CD4-positive, alpha-beta memory T cell (primary cell): ENCODE data around the gene MAPKAP1. TPM values are rescaled to one million over a fixed set of nuclear protein-coding genes. Genes with fewer than 3 reads are reported as not detected.

Experiments
- CTCF ChIA-PET: fragments of 350-600 bp; sonication (Branson Sonifier 250); formaldehyde crosslinking; loops from one replicate; lab custom pipeline; 2021; ENCODE audit warnings: inconsistent platforms; ENCODE audit not compliant: partially characterized antibody; lab: Charles Lee
- POLR2A ChIA-PET: fragments of 350-600 bp; sonication (Branson Sonifier 250); formaldehyde crosslinking; loops from one replicate; lab custom pipeline; 2021; ENCODE audit not compliant: partially characterized antibody; lab: Charles Lee
- DNase-seq, 5 donors: peaks; one replicate each; pipeline versions ENCODE4 v3.0.0 to v3.0.0-alpha.2; 2020 to 2022; ENCODE audit warnings: mixed read lengths in 1 of 5
- H3K27ac ChIP-seq: one replicate; pipeline ENCODE4 v1.7.0; 2013; ENCODE audit warnings: low read depth, low read length
- H3K27me3 ChIP-seq: 2 replicates; pipeline ENCODE4 v1.7.0; 2013; ENCODE audit warnings: mild to moderate bottlenecking, low read length, moderate library complexity; ENCODE audit not compliant: insufficient read depth
- H3K36me3 ChIP-seq: 2 replicates; pipeline ENCODE4 v1.7.0; 2013; ENCODE audit warnings: mild to moderate bottlenecking, low read length, moderate library complexity; ENCODE audit not compliant: insufficient read depth
- H3K4me1 ChIP-seq: 2 replicates; pipeline ENCODE4 v1.7.0; 2013; ENCODE audit warnings: mild to moderate bottlenecking, low read length, moderate library complexity; ENCODE audit not compliant: insufficient read depth
- H3K4me3 ChIP-seq, 2 donors: one replicate each; pipeline ENCODE4 v1.7.0; 2013; ENCODE audit warnings: low read length in 2 of 2, mild to moderate bottlenecking in 1 of 2
- H3K9me3 ChIP-seq, 2 donors: one replicate each; pipeline ENCODE4 v1.7.0; 2013; ENCODE audit warnings: low read length in 2 of 2, control low read depth in 1 of 2; ENCODE audit not compliant: control insufficient read depth in 1 of 2
- H3K27ac Mint-ChIP-seq, 7 donors: one replicate each; pipeline ENCODE4 v1.8.0; 2020 to 2021; ENCODE audit warnings: mixed read lengths in 7 of 7, mild to moderate bottlenecking in 6 of 7, inconsistent platforms in 3 of 7, moderate library complexity in 3 of 7
- H3K27me3 Mint-ChIP-seq, 2 donors: one replicate each; pipeline ENCODE4 v1.8.0; 2020 to 2021; ENCODE audit warnings: mixed read lengths in 2 of 2
- H3K36me3 Mint-ChIP-seq, 2 donors: one replicate each; pipeline ENCODE4 v1.8.0; 2020 to 2021; ENCODE audit warnings: mixed read lengths in 2 of 2, inconsistent platforms in 1 of 2, mild to moderate bottlenecking in 1 of 2
- H3K4me1 Mint-ChIP-seq, 4 donors: one replicate each; pipeline ENCODE4 v1.8.0; 2020 to 2021; ENCODE audit warnings: mixed read lengths in 4 of 4, mild to moderate bottlenecking in 1 of 4
- H3K4me3 Mint-ChIP-seq, 8 donors: one replicate each; pipeline ENCODE4 v1.8.0; 2020 to 2021; ENCODE audit warnings: mixed read lengths in 8 of 8, mild to moderate bottlenecking in 7 of 8, moderate library complexity in 6 of 8, inconsistent platforms in 3 of 8
- H3K9me3 Mint-ChIP-seq, 8 donors: one replicate each; pipeline ENCODE4 v1.8.0; 2020 to 2021; ENCODE audit warnings: mixed read lengths in 8 of 8, mild to moderate bottlenecking in 5 of 8, inconsistent platforms in 3 of 8, moderate library complexity in 1 of 8
- intact Hi-C: fragments of 100-400 bp; cut with micrococcal nuclease; formaldehyde crosslinking; loops from one replicate; pipeline ENCODE4 v1.15.1; 2023
- polyA plus RNA-seq, 2 donors: library from polyadenylated mRNA; unstranded; fragments of 300-500 nt; fragmentation: Illumina TruSeq; gene quantifications; one replicate each; pipeline ENCODE4 v1.2.3, GENCODE V29; 2021
- total RNA-seq, 2 experiments: library from RNA; stranded (reverse); gene quantifications; one replicate each; pipeline ENCODE4 v1.2.3, GENCODE V29; 2021

MAPKAP1 gene
- total and polyA plus RNA-seq, 4 experiments from 2014 or later = 51.6 to 59.1 (median 55.8) TPM

GRCh38 chr9:125559194-125559593 lies 147.8 kb downstream of the MAPKAP1 start:
- Histone ChIP-seq H3K36me3 (no peaks in the 10 kb centered on the region), H3K4me3 (no peak overlapping the region), H3K27ac (no peak overlapping the region), H3K9me3 (no peaks in the 10 kb centered on the region), H3K4me1 (no peaks in the 10 kb centered on the region), H3K27me3 (no peaks in the 10 kb centered on the region)
- Mint-ChIP-seq H3K4me1 (peaks cover 11 to 14% (median 13%) of the 10 kb centered on the region in 4 donors), H3K4me3 (no peak overlapping the region), H3K9me3 (no peaks in the 10 kb centered on the region), H3K36me3 (peaks cover 22 to 33% of the 10 kb centered on the region in 2 donors), H3K27me3 (no peaks in the 10 kb centered on the region), H3K27ac (no peak overlapping the region)
- ChIA-PET POLR2A (no interaction called here), CTCF (interaction anchor here (0.7 to 2.1 kb wide), 20 partner anchors 9 to 932 kb away, joined by 3 to 9 read pairs (median 4); no protein-coding TSS in a partner anchor)
- no peak for DNase-seq
- intact Hi-C loops = loop anchor here (2.0 kb wide), 1 partner anchor 188 kb away; the partner anchor contains the start of gene PBX3

DNA sequence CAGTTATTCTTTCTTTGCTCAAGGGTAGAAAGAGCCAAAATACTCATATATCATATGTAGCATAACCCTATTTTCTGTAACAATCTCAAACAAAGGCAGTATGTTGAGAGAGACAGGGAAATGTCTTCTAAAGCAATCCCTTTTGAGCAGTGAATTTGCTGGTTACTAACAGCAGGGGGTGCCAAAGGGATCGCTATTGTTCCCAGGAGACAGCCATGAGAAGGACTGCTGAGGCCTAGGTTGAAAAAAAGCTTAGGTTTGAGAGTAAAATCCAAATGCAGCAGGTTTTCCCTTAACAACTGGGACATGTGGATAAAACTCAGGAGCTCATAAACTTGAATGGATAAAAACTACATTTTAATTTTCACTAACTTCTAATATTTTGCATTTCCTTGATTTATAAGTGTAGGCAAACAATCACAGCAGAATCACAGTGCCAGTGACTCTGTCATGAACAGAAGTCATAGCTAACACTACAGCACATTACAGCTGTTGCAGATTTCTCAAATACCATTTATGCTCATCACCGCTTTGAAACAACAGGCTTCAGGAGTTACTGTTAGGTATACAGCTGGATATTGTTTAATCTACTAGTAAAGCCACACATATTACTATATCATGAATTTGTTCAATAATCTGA lies 148.4 kb downstream of the MAPKAP1 start:
- no peak overlapping the region for H3K4me3 ChIP-seq
- intact Hi-C loops = loop anchor here (2.0 kb wide), 1 partner anchor 188 kb away; the partner anchor contains the start of gene PBX3
- Mint-ChIP-seq H3K4me1 (peaks cover 11 to 16% (median 13%) of the 10 kb centered on the region in 4 donors), H3K27ac (no peak overlapping the region), H3K4me3 (no peak overlapping the region), H3K36me3 (peaks cover 22 to 36% of the 10 kb centered on the region in 2 donors), H3K9me3 (no peaks in the 10 kb centered on the region), H3K27me3 (no peaks in the 10 kb centered on the region)
- POLR2A ChIA-PET = no interaction called here
- no peaks in the 10 kb centered on the region for H3K27me3 ChIP-seq
- peak; percentile 34 to 53 (median 48) for DNase-seq
- CTCF ChIA-PET = interaction anchor here (0.6 to 2.1 kb wide), 22 partner anchors 8 to 933 kb away, joined by 3 to 9 read pairs (median 4); no protein-coding TSS in a partner anchor
- H3K4me1 ChIP-seq = no peaks in the 10 kb centered on the region
- H3K36me3 ChIP-seq = no peaks in the 10 kb centered on the region
- no peaks in the 10 kb centered on the region for H3K9me3 ChIP-seq
- H3K27ac ChIP-seq = no peak overlapping the region

GRCh38 chr9:125556046-125556721 lies 150.8 kb downstream of the MAPKAP1 start:
- no peaks in the 10 kb centered on the region for H3K36me3 ChIP-seq
- H3K9me3 ChIP-seq = no peaks in the 10 kb centered on the region
- intact Hi-C loops = no loop called here
- DNase-seq = no peak
- POLR2A ChIA-PET = no interaction called here
- no peaks in the 10 kb centered on the region for H3K27me3 ChIP-seq
- peaks cover 0 to 5% (median under 1%) of the 10 kb centered on the region in 4 donors for H3K4me1 Mint-ChIP-seq
- no peak overlapping the region for H3K27ac ChIP-seq
- H3K4me3 ChIP-seq = no peak overlapping the region
- H3K9me3 Mint-ChIP-seq = no peaks in the 10 kb centered on the region
- no peak overlapping the region for H3K4me3 Mint-ChIP-seq
- H3K27ac Mint-ChIP-seq = peak overlapping the region in 3 of 7 donors; percentile 26 to 39 (median 36)
- no peaks in the 10 kb centered on the region for H3K27me3 Mint-ChIP-seq
- H3K4me1 ChIP-seq = no peaks in the 10 kb centered on the region
- H3K36me3 Mint-ChIP-seq = peaks cover 22 to 39% of the 10 kb centered on the region in 2 donors
- CTCF ChIA-PET = no interaction called here

DNA sequence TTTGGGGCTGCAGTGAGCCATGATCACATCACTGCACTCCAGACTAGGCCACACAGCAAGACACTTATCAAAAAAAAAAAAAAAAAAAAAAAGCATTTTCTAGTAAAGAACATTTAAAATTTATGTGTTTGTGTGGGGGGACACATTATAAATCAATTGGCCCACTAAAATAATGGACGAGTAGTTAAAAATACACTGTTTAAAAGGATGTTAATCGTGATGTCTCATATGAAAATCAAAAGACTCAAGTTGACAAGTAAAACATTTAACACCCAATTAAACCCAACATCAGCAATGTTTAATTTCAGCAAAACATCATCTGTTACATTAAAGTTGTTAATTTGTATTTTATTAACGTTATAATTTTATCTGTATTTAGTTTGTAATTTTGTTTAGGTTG lies 152.3 kb downstream of the MAPKAP1 start:
- H3K36me3 Mint-ChIP-seq = peaks cover 20 to 41% of the 10 kb centered on the region in 2 donors
- no peaks in the 10 kb centered on the region for H3K27me3 Mint-ChIP-seq
- Histone ChIP-seq H3K27me3 (no peaks in the 10 kb centered on the region), H3K36me3 (no peaks in the 10 kb centered on the region), H3K9me3 (no peaks in the 10 kb centered on the region), H3K4me1 (no peaks in the 10 kb centered on the region), H3K27ac (no peak overlapping the region), H3K4me3 (no peak overlapping the region)
- H3K27ac Mint-ChIP-seq = no peak overlapping the region
- DNase-seq = no peak
- ChIA-PET CTCF (interaction anchor here (0.7 kb wide), 1 partner anchor 749 kb away, joined by 3 read pairs; no protein-coding TSS in a partner anchor), POLR2A (no interaction called here)
- peaks cover 0 to 5% (median under 1%) of the 10 kb centered on the region in 4 donors for H3K4me1 Mint-ChIP-seq
- H3K9me3 Mint-ChIP-seq = no peaks in the 10 kb centered on the region
- no peak overlapping the region for H3K4me3 Mint-ChIP-seq
- intact Hi-C loops = no loop called here

GRCh38 chr9:125551781-125552180 lies 155.2 kb downstream of the MAPKAP1 start:
- no peaks in the 10 kb centered on the region for H3K27me3 Mint-ChIP-seq
- Histone ChIP-seq H3K4me1 (no peaks in the 10 kb centered on the region), H3K27ac (no peak overlapping the region), H3K9me3 (no peaks in the 10 kb centered on the region), H3K4me3 (no peak overlapping the region), H3K27me3 (no peaks in the 10 kb centered on the region), H3K36me3 (peaks cover 5% of the 10 kb centered on the region)
- ChIA-PET CTCF (interaction anchor here (1.3 kb wide), 1 partner anchor 11 kb away, joined by 3 read pairs; no protein-coding TSS in a partner anchor), POLR2A (no interaction called here)
- intact Hi-C loops = no loop called here
- no peaks in the 10 kb centered on the region for H3K9me3 Mint-ChIP-seq
- H3K27ac Mint-ChIP-seq = peak overlapping the region in 1 of 7 donors; percentile 22
- H3K4me3 Mint-ChIP-seq = no peak overlapping the region
- peaks cover 10 to 26% of the 10 kb centered on the region in 2 donors for H3K36me3 Mint-ChIP-seq
- DNase-seq = no peak
- H3K4me1 Mint-ChIP-seq = peaks cover 0 to 5% (median under 1%) of the 10 kb centered on the region in 4 donors

DNA sequence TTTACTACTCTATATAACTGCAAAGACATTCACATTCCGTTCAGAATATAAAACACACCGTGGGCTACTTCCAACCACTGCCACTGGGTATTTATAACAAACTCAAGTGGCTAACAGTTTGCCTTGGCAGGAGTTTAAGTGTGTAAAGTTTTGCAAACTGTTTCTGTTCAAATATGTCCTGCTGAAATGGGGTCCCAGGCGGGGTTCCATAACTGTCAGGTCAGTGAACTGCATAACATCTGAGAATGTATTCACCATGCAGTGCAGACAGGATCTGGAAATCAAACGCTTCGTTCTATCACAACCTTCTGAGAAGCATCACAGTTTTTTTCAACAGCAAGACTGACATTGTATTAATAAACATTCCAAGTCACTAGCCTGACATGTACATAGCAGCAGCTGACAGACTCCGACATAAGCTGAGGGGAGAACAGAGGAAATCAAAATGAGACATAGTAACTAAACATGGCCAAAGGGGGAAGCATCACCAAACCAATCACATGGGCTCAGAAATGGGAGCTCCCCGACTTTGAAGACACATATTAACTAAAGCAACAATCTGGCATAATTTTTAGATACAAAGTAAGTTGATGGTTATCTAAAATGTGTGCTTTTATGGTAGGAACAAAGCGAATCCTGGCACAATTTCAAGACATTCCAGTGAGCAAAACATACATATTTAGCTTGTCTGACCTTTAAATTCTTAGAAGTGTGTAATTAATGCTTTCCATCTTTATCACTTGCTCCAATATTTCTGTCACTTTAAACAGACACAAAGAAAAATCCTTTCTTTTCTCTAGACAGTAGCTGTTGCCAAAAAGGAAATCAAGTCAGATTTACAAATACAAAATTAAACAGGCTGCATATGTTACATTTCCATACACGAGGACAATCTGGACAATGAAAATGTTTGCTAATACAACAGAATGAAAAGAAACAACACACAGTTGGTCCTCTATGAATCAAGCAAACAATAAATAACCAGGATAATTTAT lies 156.8 kb downstream of the MAPKAP1 start:
- Histone ChIP-seq H3K9me3 (no peaks in the 10 kb centered on the region), H3K4me3 (no peak overlapping the region), H3K4me1 (no peaks in the 10 kb centered on the region), H3K27ac (no peak overlapping the region), H3K27me3 (no peaks in the 10 kb centered on the region), H3K36me3 (peaks cover 5% of the 10 kb centered on the region)
- CTCF ChIA-PET = interaction anchor here (1.1 to 1.3 kb wide), 2 partner anchors 9 to 12 kb away, joined by 3 read pairs; no protein-coding TSS in a partner anchor
- Mint-ChIP-seq H3K27me3 (no peaks in the 10 kb centered on the region), H3K27ac (peak overlapping the region in 1 of 7 donors; percentile 64), H3K9me3 (no peaks in the 10 kb centered on the region), H3K4me1 (peaks cover 0 to 3% (median under 1%) of the 10 kb centered on the region in 4 donors), H3K4me3 (no peak overlapping the region), H3K36me3 (peaks cover 0 to 14% of the 10 kb centered on the region in 2 donors)
- DNase-seq = no peak
- POLR2A ChIA-PET = no interaction called here
- intact Hi-C loops = no loop called here
